Measurements from ENCODE around the gene MTA1. TPM values are rescaled to one million over a fixed set of nuclear protein-coding genes. Genes with fewer than 3 reads are reported as not detected.

The MTA1 gene
- polyA plus RNA-seq, 1 of the 3 experiments (the other 2 are of a cell fraction) = 96.3 TPM

- TF ChIP-seq IRF3 (IDR thresholded peaks at IDR 0.05; ENCODE audit: low read depth, low read length) = no peak
- no peak for TF ChIP-seq FOSL2 (IDR thresholded peaks at IDR 0.05; ENCODE audit: borderline replicate concordance, low read depth)
- no peak for TF ChIP-seq CTCF (IDR thresholded peaks at IDR 0.05)
- no peak for TF ChIP-seq EP300 (IDR thresholded peaks at IDR 0.05; ENCODE audit: borderline replicate concordance in 1 of 2, low read depth in 1 of 2, low read length in 1 of 2)
- no peak for TF ChIP-seq USF2 (IDR thresholded peaks at IDR 0.05; ENCODE audit: borderline replicate concordance, low read depth, low read length)
Measured at GRCh38 chr14:105469456-105470349, 50.1 kb downstream of the MTA1 start (continued).

- H3K9me3 ChIP-seq = no peaks in the 10 kb centered on the region
- H3F3A ChIP-seq (replicated peaks; ENCODE audit: insufficient read depth) = peaks cover 5% of the 10 kb centered on the region
- 86% methylated on average over 24 of the region's 34 CpGs for WGBS (ENCODE audit: low lambda C conversion rate)
- H3K4me2 ChIP-seq = no peak overlapping the region
- ChIA-PET CTCF (interaction anchor here (1.1 to 8.1 kb wide), 15 partner anchors 8 to 105 kb away, joined by 3 to 137 read pairs (median 7); partner anchors contain the start of genes CRIP1 and TEDC1), POLR2A (interaction anchor here (1.0 to 3.2 kb wide), 5 partner anchors 10 to 48 kb away, joined by 3 to 16 read pairs (median 4); no protein-coding TSS in a partner anchor)
- H2AFZ ChIP-seq (ENCODE audit: low read depth) = no peak overlapping the region
- peaks cover 5 to 68% of the 10 kb centered on the region in 2 experiments; a peak in 3 of 4 replicates for H3K4me1 ChIP-seq (ENCODE audit: control insufficient read depth in 1 of 2, insufficient read depth in 2 of 2, low read depth in 1 of 2, low read length in 1 of 2)
- no peaks in the 10 kb centered on the region for H3K9me2 ChIP-seq
- H3K27ac ChIP-seq (ENCODE audit: low read depth in 2 of 2, low read length in 1 of 2) = peak overlapping the region in 1 of 2 experiments; percentile 99; a peak in 2 of 4 replicates
- peak; percentile 74 for DNase-seq
- H3K27me3 ChIP-seq (ENCODE audit: insufficient read depth) = no peaks in the 10 kb centered on the region
- no peak overlapping the region for H3K4me3 ChIP-seq (ENCODE audit: low read depth in 2 of 2, low read length in 1 of 2)
- H3K9ac ChIP-seq = no peak overlapping the region
- H3K36me3 ChIP-seq (replicated peaks in 1 of 2; ENCODE audit: control insufficient read depth in 1 of 2, insufficient read depth in 2 of 2, low read length in 1 of 2) = peaks cover 0 to 37% of the 10 kb centered on the region in 2 experiments
- TF ChIP-seq CTCF (IDR thresholded peaks at IDR 0.05) (no peak), FOXJ3 (CRISPR knock-in tag; IDR thresholded peaks at IDR 0.05) (no peak)
- H4K20me1 ChIP-seq (ENCODE audit: insufficient read depth) = no peaks in the 10 kb centered on the region
- peaks cover 9% of the 10 kb centered on the region for H3K79me2 ChIP-seq (ENCODE audit: insufficient read depth)
Measured at GRCh38 chr14:105470350-105471296, 51.0 kb downstream of the MTA1 start.
